CD4-positive, CD25-positive, alpha-beta regulatory T cell (primary cell): ENCODE results near the gene CCL17. TPM values are rescaled to one million over a fixed set of nuclear protein-coding genes. Genes with fewer than 3 reads are reported as not detected.

Source experiments
- ATAC-seq, 2 donors: fragments of 150-1000 bp; cut with Tn5 transposase; one replicate each; pipeline ENCODE4 v1.10.0; 2021; ENCODE audit warnings: low read depth in 2 of 2, moderate number of reproducible peaks in 2 of 2, moderate library complexity in 1 of 2
- DNase-seq, 3 donors: peaks; one replicate each; pipeline versions ENCODE4 v3.0.0 to v3.0.0-alpha.2; 2012 to 2022; ENCODE audit warnings: mixed read lengths in 1 of 3
- H3K27ac ChIP-seq: one replicate; pipeline ENCODE4 v1.7.0; 2013; ENCODE audit warnings: mild to moderate bottlenecking, low read length; ENCODE audit not compliant: insufficient read depth, poor library complexity, severe bottlenecking
- H3K27me3 ChIP-seq: one replicate; pipeline ENCODE4 v1.7.0; 2013; ENCODE audit warnings: low read length; ENCODE audit not compliant: control insufficient read depth, insufficient read depth
- H3K36me3 ChIP-seq: one replicate; pipeline ENCODE4 v1.7.0; 2013; ENCODE audit warnings: mild to moderate bottlenecking, low read length, moderate library complexity; ENCODE audit not compliant: control insufficient read depth, insufficient read depth
- H3K4me1 ChIP-seq: 2 replicates; pipeline ENCODE4 v1.7.0; 2013; ENCODE audit warnings: mild to moderate bottlenecking, low read length; ENCODE audit not compliant: insufficient read depth, control insufficient read depth, poor library complexity, severe bottlenecking
- H3K4me3 ChIP-seq: one replicate; pipeline ENCODE4 v1.7.0; 2013; ENCODE audit warnings: low read depth, mild to moderate bottlenecking, low read length, moderate library complexity
- H3K9me3 ChIP-seq, 2 experiments: 1 replicate in 1 of 2; 2 replicates in 1 of 2; pipeline ENCODE4 v1.7.0; 2013; ENCODE audit warnings: low read length in 2 of 2, mild to moderate bottlenecking in 1 of 2, moderate library complexity in 1 of 2; ENCODE audit not compliant: control insufficient read depth in 2 of 2
- H3K27ac Mint-ChIP-seq, 3 donors: one replicate each; pipeline ENCODE4 v1.8.0; 2020 to 2022; ENCODE audit warnings: mild to moderate bottlenecking in 3 of 3, mixed read lengths in 3 of 3, moderate library complexity in 2 of 3
- H3K27me3 Mint-ChIP-seq: one replicate; pipeline ENCODE4 v1.8.0; 2022; ENCODE audit warnings: mild to moderate bottlenecking, mixed read lengths
- H3K36me3 Mint-ChIP-seq: one replicate; pipeline ENCODE4 v1.8.0; 2020; ENCODE audit warnings: mixed read lengths
- H3K4me1 Mint-ChIP-seq, 4 donors: one replicate each; pipeline ENCODE4 v1.8.0; 2020 to 2022; ENCODE audit warnings: mixed read lengths in 4 of 4, mild to moderate bottlenecking in 1 of 4
- H3K4me3 Mint-ChIP-seq, 4 donors: one replicate each; pipeline ENCODE4 v1.8.0; 2020 to 2022; ENCODE audit warnings: mild to moderate bottlenecking in 4 of 4, mixed read lengths in 4 of 4, moderate library complexity in 3 of 4
- H3K9me3 Mint-ChIP-seq, 7 donors: one replicate each; pipeline ENCODE4 v1.8.0; 2020 to 2022; ENCODE audit warnings: mixed read lengths in 7 of 7, mild to moderate bottlenecking in 3 of 7, moderate library complexity in 2 of 7
- polyA plus RNA-seq, 4 donors: library from polyadenylated mRNA; unstranded; fragments of 300-500 nt; fragmentation: Illumina TruSeq; gene quantifications; one replicate each; pipeline ENCODE4 v1.2.3, GENCODE V29; 2021
- total RNA-seq: library from RNA; stranded (reverse); gene quantifications from one replicate; pipeline ENCODE4 v1.2.3, GENCODE V29; 2022

The CCL17 gene
- total RNA-seq (not detected), polyA plus RNA-seq (not detected)

GRCh38 chr16:57403965-57404817 lies at the start of gene CCL17:
CCL17 (plus strand) TSS chr16:57404767; CDS start chr16:57413933, 9,166 bp downstream.
- H3K27ac ChIP-seq, result no peak within 1 kb of the TSS
- H3K27me3 ChIP-seq, result no peaks in the 10 kb centered on the region
- H3K27ac Mint-ChIP-seq, result peak within 1 kb of the TSS in 1 of 3 donors; percentile 2
- no peak for ATAC-seq
- H3K4me1 Mint-ChIP-seq, result peaks cover 0 to 3% (median under 1%) of the 10 kb centered on the region in 4 donors
- peaks cover 10% of the 10 kb centered on the region for H3K27me3 Mint-ChIP-seq
- no peak for DNase-seq
- no peaks in the 10 kb centered on the region for H3K36me3 ChIP-seq
- no peak within 1 kb of the TSS for H3K4me3 ChIP-seq
- no peaks in the 10 kb centered on the region for H3K36me3 Mint-ChIP-seq
- H3K9me3 Mint-ChIP-seq, result no peaks in the 10 kb centered on the region
- no peaks in the 10 kb centered on the region for H3K4me1 ChIP-seq
- H3K4me3 Mint-ChIP-seq, result no peak within 1 kb of the TSS
- no peaks in the 10 kb centered on the region for H3K9me3 ChIP-seq

GRCh38 chr16:57355898-57356414 lies 48.6 kb upstream of the CCL17 start:
- Mint-ChIP-seq H3K27me3 (peaks cover 7% of the 10 kb centered on the region), H3K36me3 (no peaks in the 10 kb centered on the region), H3K4me3 (no peak overlapping the region)

GRCh38 chr16:57356547-57356946 lies 48.0 kb upstream of the CCL17 start:
- Histone ChIP-seq H3K27ac (no peak overlapping the region), H3K4me1 (no peaks in the 10 kb centered on the region), H3K36me3 (no peaks in the 10 kb centered on the region), H3K9me3 (no peaks in the 10 kb centered on the region), H3K4me3 (no peak overlapping the region), H3K27me3 (peaks cover 5% of the 10 kb centered on the region)
- DNase-seq, result no peak
- no peak for ATAC-seq
- Mint-ChIP-seq H3K4me3 (no peak overlapping the region), H3K27me3 (peaks cover 7% of the 10 kb centered on the region), H3K9me3 (no peaks in the 10 kb centered on the region), H3K27ac (no peak overlapping the region), H3K4me1 (peaks cover 0 to 7% (median 0%) of the 10 kb centered on the region in 4 donors), H3K36me3 (no peaks in the 10 kb centered on the region)

More at GRCh38 chr16:57355898-57356414, 48.6 kb upstream of the CCL17 start:
- no peak overlapping the region for H3K27ac Mint-ChIP-seq
- H3K27me3 ChIP-seq, result peaks cover 5% of the 10 kb centered on the region
- no peak overlapping the region for H3K4me3 ChIP-seq
- ATAC-seq (no peak), DNase-seq (no peak)
- no peaks in the 10 kb centered on the region for H3K9me3 ChIP-seq
- H3K27ac ChIP-seq, result no peak overlapping the region
- H3K36me3 ChIP-seq, result no peaks in the 10 kb centered on the region
- H3K4me1 Mint-ChIP-seq, result peaks cover 0 to 7% (median 0%) of the 10 kb centered on the region in 4 donors
- no peaks in the 10 kb centered on the region for H3K9me3 Mint-ChIP-seq
- H3K4me1 ChIP-seq, result no peaks in the 10 kb centered on the region

GRCh38 chr16:57357330-57358085 lies 47.1 kb upstream of the CCL17 start:
- ATAC-seq (peak; percentile 8 to 12), DNase-seq (no peak)
- H3K27ac ChIP-seq, result no peak overlapping the region
- Mint-ChIP-seq H3K36me3 (no peaks in the 10 kb centered on the region), H3K4me1 (peaks cover 0 to 7% (median 0%) of the 10 kb centered on the region in 4 donors), H3K9me3 (no peaks in the 10 kb centered on the region), H3K4me3 (no peak overlapping the region), H3K27ac (peak overlapping the region in 2 of 3 donors; percentile 69 to 80), H3K27me3 (no peaks in the 10 kb centered on the region)
- no peak overlapping the region for H3K4me3 ChIP-seq
- no peaks in the 10 kb centered on the region for H3K9me3 ChIP-seq
- H3K4me1 ChIP-seq, result no peaks in the 10 kb centered on the region
- H3K36me3 ChIP-seq, result no peaks in the 10 kb centered on the region
- no peaks in the 10 kb centered on the region for H3K27me3 ChIP-seq

- peak overlapping the region in 2 of 3 donors; percentile 69 to 80 for H3K27ac Mint-ChIP-seq
- no peaks in the 10 kb centered on the region for H3K27me3 Mint-ChIP-seq
- H3K4me1 Mint-ChIP-seq, result peaks cover 0 to 7% (median 0%) of the 10 kb centered on the region in 4 donors
- H3K27ac ChIP-seq, result no peak overlapping the region
- no peak overlapping the region for H3K4me3 ChIP-seq
- H3K9me3 Mint-ChIP-seq, result no peaks in the 10 kb centered on the region
- no peak overlapping the region for H3K4me3 Mint-ChIP-seq
- no peaks in the 10 kb centered on the region for H3K4me1 ChIP-seq
- no peaks in the 10 kb centered on the region for H3K36me3 Mint-ChIP-seq
- ATAC-seq (no peak), DNase-seq (no peak)
- no peaks in the 10 kb centered on the region for H3K36me3 ChIP-seq
- H3K9me3 ChIP-seq, result no peaks in the 10 kb centered on the region
- H3K27me3 ChIP-seq, result no peaks in the 10 kb centered on the region
Observed at GRCh38 chr16:57358086-57358420, 46.5 kb upstream of the CCL17 start.

- Mint-ChIP-seq H3K36me3 (no peaks in the 10 kb centered on the region), H3K27me3 (no peaks in the 10 kb centered on the region), H3K9me3 (no peaks in the 10 kb centered on the region), H3K4me3 (no peak within 1 kb of the TSS), H3K27ac (peak within 1 kb of the TSS in 2 of 3 donors; percentile 69 to 80), H3K4me1 (peaks cover 0 to 1% (median 0%) of the 10 kb centered on the region in 4 donors)
- Histone ChIP-seq H3K9me3 (no peaks in the 10 kb centered on the region), H3K27me3 (no peaks in the 10 kb centered on the region), H3K4me3 (no peak within 1 kb of the TSS), H3K36me3 (no peaks in the 10 kb centered on the region), H3K27ac (no peak within 1 kb of the TSS), H3K4me1 (no peaks in the 10 kb centered on the region)
- ATAC-seq, result peak; percentile 56 to 59
- peak in 1 of 3 donors; percentile 17 for DNase-seq
Observed at GRCh38 chr16:57358527-57359095, 46.0 kb upstream of the CCL17 start, which contains the start of gene CCL22. CCL22 (plus strand) TSS chr16:57358783; CDS start chr16:57358817, 34 bp downstream.

GRCh38 chr16:57360321-57360935 lies 44.1 kb upstream of the CCL17 start:
- ATAC-seq, result no peak
- no peaks in the 10 kb centered on the region for H3K4me1 Mint-ChIP-seq
- peaks cover 0 to 2% (median 0%) of the 10 kb centered on the region in 7 donors for H3K9me3 Mint-ChIP-seq
- no peaks in the 10 kb centered on the region for H3K9me3 ChIP-seq
- DNase-seq, result no peak
- no peaks in the 10 kb centered on the region for H3K27me3 Mint-ChIP-seq
- H3K4me1 ChIP-seq, result no peaks in the 10 kb centered on the region
- H3K27ac ChIP-seq, result no peak overlapping the region
- H3K36me3 ChIP-seq, result no peaks in the 10 kb centered on the region
- H3K27ac Mint-ChIP-seq, result no peak overlapping the region
- H3K4me3 ChIP-seq, result no peak overlapping the region
- no peaks in the 10 kb centered on the region for H3K36me3 Mint-ChIP-seq
- H3K4me3 Mint-ChIP-seq, result no peak overlapping the region
- no peaks in the 10 kb centered on the region for H3K27me3 ChIP-seq
